ENCODE results near the gene ZSCAN2.
"Not testable (repeated sequence)": the region's sequence is repeated elsewhere in the genome, so short reads cannot be mapped to it uniquely, and the experiment has no call there.

ZSCAN2 gene

GRCh38 chr15:84638103-84638502 lies 37.3 kb downstream of the ZSCAN2 start:
- ChIA-PET CTCF (interaction anchor here (0.6 to 2.0 kb wide), 4 partner anchors 11 to 256 kb away, joined by 3 to 8 read pairs (median 4); no protein-coding TSS in a partner anchor), POLR2A (ENCODE audit: low non-redundant PET) (no interaction called here)
- no peak for TF ChIP-seq CTCF (conservative IDR thresholded peaks at IDR 0.05; ENCODE audit: low read depth)
- DNase-seq (ENCODE audit: low spot score): peak; percentile 53
- no peak overlapping the region for H3K27ac ChIP-seq

GRCh38 chr15:84641871-84642270 lies 41.1 kb downstream of the ZSCAN2 start:
- CTCF ChIA-PET: interaction anchor here (0.6 kb wide), 1 partner anchor 892 kb away, joined by 4 read pairs; no protein-coding TSS in a partner anchor
- POLR2A ChIA-PET (ENCODE audit: low non-redundant PET); DNase-seq (ENCODE audit: low spot score): not testable (repeated sequence)
- peak overlapping the region; percentile 10; the same call in 1 of the 2 replicates for H3K27ac ChIP-seq

GRCh38 chr15:84642640-84643039 lies 41.8 kb downstream of the ZSCAN2 start:
- peak overlapping the region; percentile 10; the same call in 1 of the 2 replicates for H3K27ac ChIP-seq
- DNase-seq (ENCODE audit: low spot score); POLR2A ChIA-PET (ENCODE audit: low non-redundant PET): not testable (repeated sequence)
- CTCF ChIA-PET: interaction anchor here (0.7 kb wide), 1 partner anchor 32 kb away, joined by 3 read pairs; no protein-coding TSS in a partner anchor

GRCh38 chr15:84643838-84644237 lies 43.0 kb downstream of the ZSCAN2 start:
- DNase-seq (ENCODE audit: low spot score): no peak
- POLR2A ChIA-PET (ENCODE audit: low non-redundant PET): no interaction called here
- TF ChIP-seq CTCF (conservative IDR thresholded peaks at IDR 0.05; ENCODE audit: low read depth): no peak
- CTCF ChIA-PET: no interaction called here
- peak overlapping the region; percentile 1; the same call in 1 of the 2 replicates for H3K27ac ChIP-seq

- POLR2A ChIA-PET (ENCODE audit: low non-redundant PET): no interaction called here
- no peak for DNase-seq (ENCODE audit: low spot score)
- TF ChIP-seq CTCF (conservative IDR thresholded peaks at IDR 0.05; ENCODE audit: low read depth): no peak
- H3K27ac ChIP-seq: peak overlapping the region; percentile 7; the same call in 1 of the 2 replicates
- CTCF ChIA-PET: no interaction called here
Measured at GRCh38 chr15:84645496-84645895, 44.7 kb downstream of the ZSCAN2 start.

GRCh38 chr15:84645997-84646396 lies 45.2 kb downstream of the ZSCAN2 start:
- ChIA-PET POLR2A (ENCODE audit: low non-redundant PET) (no interaction called here), CTCF (no interaction called here)
- TF ChIP-seq CTCF (conservative IDR thresholded peaks at IDR 0.05; ENCODE audit: low read depth): no peak

GRCh38 chr15:84647726-84648125 lies 46.9 kb downstream of the ZSCAN2 start:
- H3K27ac ChIP-seq: no peak overlapping the region
- TF ChIP-seq CTCF (conservative IDR thresholded peaks at IDR 0.05; ENCODE audit: low read depth): no peak
- DNase-seq (ENCODE audit: low spot score): no peak
- POLR2A ChIA-PET (ENCODE audit: low non-redundant PET): no interaction called here
- CTCF ChIA-PET: interaction anchor here (0.7 kb wide), 1 partner anchor 115 kb away, joined by 5 read pairs; no protein-coding TSS in a partner anchor

More at GRCh38 chr15:84645997-84646396, 45.2 kb downstream of the ZSCAN2 start:
- H3K27ac ChIP-seq: peak overlapping the region; percentile 7; the same call in 1 of the 2 replicates
- DNase-seq (ENCODE audit: low spot score): no peak
